Adrenal gland (tissue), 12 donors: Measurements from ENCODE around the gene EMID1. TPM values are rescaled to one million over a fixed set of nuclear protein-coding genes. Genes with fewer than 3 reads are reported as not detected.

Source experiments
- DNase-seq, 7 donors: peaks; one replicate each; pipeline ENCODE4 v3.0.0-alpha.2; 2019 to 2020
- H3K27ac ChIP-seq, 5 donors: fragments of 200-600 bp; sonication (generic) in 4 of 5; 1 replicate in 3 of 5; 2 replicates in 2 of 5; pipeline versions ENCODE4 v1.5.1 to v1.8.0; 2016 to 2020; ENCODE audit warnings: mild to moderate bottlenecking in 1 of 5
- H3K27me3 ChIP-seq: fragments of 200-600 bp; 2 replicates; pipeline ENCODE4 v1.8.0; 2021
- H3K36me3 ChIP-seq, 2 donors: fragments of 200-600 bp; replicated peaks in 1 of 2; 1 replicate in 1 of 2; 2 replicates in 1 of 2; pipeline versions ENCODE4 v1.5.1 to v1.8.0; 2018 to 2022
- H3K4me1 ChIP-seq, 2 donors: fragments of 200-600 bp; replicated peaks in 1 of 2; 1 replicate in 1 of 2; 2 replicates in 1 of 2; pipeline versions ENCODE4 v1.5.1 to v1.8.0; 2018 to 2021
- H3K4me3 ChIP-seq, 4 donors: fragments of 200-600 bp; sonication (generic) in 3 of 4; one replicate each; pipeline ENCODE4 v1.5.1; 2016 to 2018
- H3K9me3 ChIP-seq, 3 donors: fragments of 200-600 bp; sonication (generic) in 1 of 3; replicated peaks in 1 of 3; 1 replicate in 2 of 3; 2 replicates in 1 of 3; pipeline versions ENCODE4 v1.5.1 to v1.8.0; 2016 to 2021
- CTCF ChIP-seq, 6 experiments: fragments of 450-650 bp in 4 of 6; fragments of 200-600 bp in 2 of 6; sonication (generic) in 1 of 6; IDR thresholded peaks; 1 replicate in 5 of 6; 2 replicates in 1 of 6; pipeline versions ENCODE4 v1.5.1 to v1.8.0; 2016 to 2021; ENCODE audit warnings: antibody characterized with exemption in 6 of 6, mild to moderate bottlenecking in 2 of 6, moderate library complexity in 1 of 6
- POLR2A ChIP-seq, 2 donors: fragments of 450-650 bp; IDR thresholded peaks; one replicate each; pipeline ENCODE4 v1.6.1; 2017; ENCODE audit warnings: antibody characterized with exemption in 2 of 2, mild to moderate bottlenecking in 2 of 2, moderate library complexity in 1 of 2
- WGBS, 4 donors: extraction: QIAGEN DNeasy Blood & Tissue Kit in 2 of 4; methylation state at CpG; one replicate each; pipeline versions ENCODE4 v1.1.5 to v1.1.7; 2013 to 2017; 5-methylcytosine and 5-hydroxymethylcytosine counted together
- intact Hi-C, 2 donors: fragments of 100-400 bp; cut with DNase I; formaldehyde crosslinking; loops; one replicate each; pipeline versions ENCODE4 v1.14.1 to v1.15.0; 2022 to 2023
- polyA plus RNA-seq, 3 donors: library from polyadenylated mRNA; stranded (reverse); fragments of 200-250 nt in 2 of 3; fragments of 350-450 nt in 1 of 3; fragmentation: Illumina TruSeq in 1 of 3; extraction: RNeasy Lipid Tissue Mini Kit (QIAGEN cat#74804) in 1 of 3; gene quantifications; one replicate each; pipeline ENCODE4 v1.2.3, GENCODE V29; 2013 to 2014
- total RNA-seq, 9 donors: library from RNA; depleted of rRNA in 4 of 9; stranded (reverse); fragments of >200 nt in 4 of 9; fragments of 120-200 nt in 1 of 9; fragmentation: NEBNext Ultra II Directional in 1 of 9; extraction: Animal tissue kit (Norgen Biotek cat#: 25700) in 1 of 9; gene quantifications; one replicate each; pipeline versions ENCODE4 v1.1.0 to v1.2.4, GENCODE V29; 2013 to 2023
- donor health status: healthy with polysubstance abuse.
- donor health status: Bipolar disorder and iron deficiency.
- donor health status: DM: yes; HTN: yes; CAD: no.
- donor health status: DM: no; HTN: no; CAD: no.
- donor health status: DM: no; HTN: no; CAD: no.
- donor health status: DM: yes; HTN: yes; CAD: no.

The EMID1 gene
- total and polyA plus RNA-seq, 12 donors, result 2.5 to 70.9 (median 38.7) TPM

DNA sequence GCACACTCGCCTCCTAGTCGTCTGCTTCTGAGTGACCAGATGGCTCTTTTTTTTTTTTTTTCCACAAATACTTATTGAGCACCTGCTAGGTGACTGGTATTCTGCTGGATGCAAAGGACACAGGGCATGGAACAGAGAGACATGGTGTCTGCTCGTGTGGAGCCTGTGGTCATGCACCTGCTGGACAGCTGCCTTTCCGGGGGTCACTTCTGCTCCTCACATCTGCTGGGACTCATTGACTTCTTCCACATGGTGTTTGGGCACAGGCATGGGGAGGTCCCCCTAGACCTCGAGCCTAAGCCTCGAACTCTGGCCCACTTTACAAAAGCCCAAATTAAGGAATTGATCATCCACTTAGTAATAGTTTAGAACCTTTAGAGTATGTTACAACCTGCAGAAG, 39.5 kb upstream of the EMID1 start:
- Histone ChIP-seq H3K9me3 (no peaks in the 10 kb centered on the region), H3K4me3 (no peak overlapping the region)

GRCh38 chr22:29167032-29167911, 38.4 kb upstream of the EMID1 start:
- Histone ChIP-seq H3K4me3 (no peak overlapping the region), H3K9me3 (no peaks in the 10 kb centered on the region), H3K27ac (no peak overlapping the region), H3K4me1 (no peaks in the 10 kb centered on the region), H3K36me3 (no peaks in the 10 kb centered on the region), H3K27me3 (no peaks in the 10 kb centered on the region)
- TF ChIP-seq CTCF (IDR thresholded peaks at IDR 0.05) (no peak), POLR2A (IDR thresholded peaks at IDR 0.05) (no peak)
- DNase-seq, result no peak
- WGBS, 4 donors, result 75 to 90% (median 81%) methylated on average over 21 to 22 of the region's 22 CpGs
- intact Hi-C loops, result no loop called here

More for the DNA sequence above, 39.5 kb upstream of the EMID1 start:
- Histone ChIP-seq H3K4me1 (no peaks in the 10 kb centered on the region), H3K27ac (no peak overlapping the region), H3K36me3 (no peaks in the 10 kb centered on the region), H3K27me3 (no peaks in the 10 kb centered on the region)
- WGBS, 4 donors, result 81 to 93% (median 85%) methylated on average over 6 of the region's 6 CpGs
- no peak for DNase-seq
- TF ChIP-seq POLR2A (IDR thresholded peaks at IDR 0.05), result no peak
- TF ChIP-seq CTCF (IDR thresholded peaks at IDR 0.05), result no peak
- intact Hi-C loops, result no loop called here

DNA sequence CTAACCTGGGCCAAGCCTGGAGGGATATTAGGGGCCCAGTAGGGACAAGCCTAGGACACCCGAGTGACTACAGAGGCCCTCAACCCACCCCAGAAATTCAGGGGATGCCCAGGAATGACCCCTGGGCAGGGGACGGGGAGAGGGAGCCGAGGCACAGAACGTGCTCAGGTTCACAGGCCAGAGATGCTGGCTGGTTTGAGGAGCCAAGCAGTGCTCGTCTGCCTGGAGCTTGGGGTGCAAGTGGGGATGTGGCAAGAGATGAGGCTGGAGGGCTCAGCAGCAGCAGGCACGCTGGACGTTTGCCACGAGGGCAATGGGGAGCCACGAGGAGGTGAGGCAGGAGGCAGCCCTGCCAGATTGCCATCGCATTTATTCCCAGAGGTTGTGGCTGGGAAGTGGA, 34.0 kb upstream of the EMID1 start:
- no peak overlapping the region for H3K4me3 ChIP-seq
- no peaks in the 10 kb centered on the region for H3K27me3 ChIP-seq
- WGBS, 4 donors, result 81 to 90% (median 86%) methylated on average over 9 to 10 of the region's 10 CpGs
- H3K36me3 ChIP-seq, result no peaks in the 10 kb centered on the region
- DNase-seq, result no peak
- H3K27ac ChIP-seq, result no peak overlapping the region
- H3K9me3 ChIP-seq, result peaks cover 0 to 18% (median 7%) of the 10 kb centered on the region in 3 donors
- intact Hi-C loops, result no loop called here
- TF ChIP-seq CTCF (IDR thresholded peaks at IDR 0.05) (no peak), POLR2A (IDR thresholded peaks at IDR 0.05) (no peak)
- H3K4me1 ChIP-seq, result no peaks in the 10 kb centered on the region

GRCh38 chr22:29172216-29172615, 33.5 kb upstream of the EMID1 start:
- no peak for TF ChIP-seq POLR2A (IDR thresholded peaks at IDR 0.05)
- no peak for TF ChIP-seq CTCF (IDR thresholded peaks at IDR 0.05)
- H3K4me1 ChIP-seq, result no peaks in the 10 kb centered on the region
- H3K4me3 ChIP-seq, result no peak overlapping the region
- H3K27me3 ChIP-seq, result no peaks in the 10 kb centered on the region
- H3K27ac ChIP-seq, result no peak overlapping the region
- 91 to 100% (median 95%) methylated on average over 3 to 6 of the region's 6 CpGs for WGBS, 4 donors
- H3K9me3 ChIP-seq, result peaks cover 0 to 18% (median 7%) of the 10 kb centered on the region in 3 donors
- H3K36me3 ChIP-seq, result no peaks in the 10 kb centered on the region
- intact Hi-C loops, result no loop called here
- no peak for DNase-seq
